GM10266 (cell line): ENCODE results near the gene WDR4.
"Not testable (repeated sequence)": the region's sequence is repeated elsewhere in the genome, so short reads cannot be mapped to it uniquely, and the experiment has no call there.

ENCODE experiments used
- DNase-seq: peaks from one replicate; pipeline ENCODE4 v3.0.0; 2012; ENCODE audit errors: extremely low spot score
- CTCF ChIP-seq: IDR thresholded peaks from 2 replicates; pipeline ENCODE4 v1.5.1; 2012; ENCODE audit warnings: mild to moderate bottlenecking, low read depth; ENCODE audit not compliant: control insufficient read depth, insufficient read depth; ENCODE audit errors: missing control alignments

Gene WDR4

GRCh38 chr21:42827588-42827987, 51.8 kb downstream of the WDR4 start:
- TF ChIP-seq CTCF, result no peak
- DNase-seq, result no peak

- TF ChIP-seq CTCF, result no peak
- DNase-seq, result no peak
These were observed 58.5 kb downstream of the WDR4 start for GRCh38 chr21:42820616-42821465.

- TF ChIP-seq CTCF, result no peak
- no peak for DNase-seq
These were observed 59.3 kb downstream of the WDR4 start for GRCh38 chr21:42819861-42820615.

GRCh38 chr21:42818328-42818749, 61.0 kb downstream of the WDR4 start:
- no peak for DNase-seq
- peak; percentile 70 for TF ChIP-seq CTCF

GRCh38 chr21:42815217-42815616, 64.1 kb downstream of the WDR4 start:
- DNase-seq, result no peak
- no peak for TF ChIP-seq CTCF

- not testable (repeated sequence) for DNase-seq
These were observed 66.7 kb downstream of the WDR4 start for GRCh38 chr21:42812528-42813241.

GRCh38 chr21:42811960-42812359, 67.4 kb downstream of the WDR4 start:
- TF ChIP-seq CTCF, result no peak
- no peak for DNase-seq
